Thyroid gland (tissue), 4 donors: ENCODE data around the gene IFITM10.

Experiments
- POLR2A ChIP-seq, 2 donors: fragments of 450-650 bp; IDR thresholded peaks; one replicate each; pipeline ENCODE4 v1.6.1; 2017; ENCODE audit warnings: antibody characterized with exemption in 2 of 2, mild to moderate bottlenecking in 2 of 2, moderate library complexity in 1 of 2
- TF ChIP-seq, protein P1 (sequence below), 6 experiments: fragments of 200-600 bp in 3 of 6; fragments of 450-650 bp in 3 of 6; sonication (generic) in 3 of 6; IDR thresholded peaks; one replicate each; pipeline ENCODE4 v1.5.1; 2016 to 2019; ENCODE audit warnings: antibody characterized with exemption in 6 of 6, mild to moderate bottlenecking in 2 of 6, inconsistent platforms in 1 of 6, moderate library complexity in 1 of 6

- TF ChIP-seq, protein P1, sequence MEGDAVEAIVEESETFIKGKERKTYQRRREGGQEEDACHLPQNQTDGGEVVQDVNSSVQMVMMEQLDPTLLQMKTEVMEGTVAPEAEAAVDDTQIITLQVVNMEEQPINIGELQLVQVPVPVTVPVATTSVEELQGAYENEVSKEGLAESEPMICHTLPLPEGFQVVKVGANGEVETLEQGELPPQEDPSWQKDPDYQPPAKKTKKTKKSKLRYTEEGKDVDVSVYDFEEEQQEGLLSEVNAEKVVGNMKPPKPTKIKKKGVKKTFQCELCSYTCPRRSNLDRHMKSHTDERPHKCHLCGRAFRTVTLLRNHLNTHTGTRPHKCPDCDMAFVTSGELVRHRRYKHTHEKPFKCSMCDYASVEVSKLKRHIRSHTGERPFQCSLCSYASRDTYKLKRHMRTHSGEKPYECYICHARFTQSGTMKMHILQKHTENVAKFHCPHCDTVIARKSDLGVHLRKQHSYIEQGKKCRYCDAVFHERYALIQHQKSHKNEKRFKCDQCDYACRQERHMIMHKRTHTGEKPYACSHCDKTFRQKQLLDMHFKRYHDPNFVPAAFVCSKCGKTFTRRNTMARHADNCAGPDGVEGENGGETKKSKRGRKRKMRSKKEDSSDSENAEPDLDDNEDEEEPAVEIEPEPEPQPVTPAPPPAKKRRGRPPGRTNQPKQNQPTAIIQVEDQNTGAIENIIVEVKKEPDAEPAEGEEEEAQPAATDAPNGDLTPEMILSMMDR (IDR thresholded peaks at IDR 0.05): no peak
- no peak for TF ChIP-seq POLR2A (IDR thresholded peaks at IDR 0.05)
Observed at GRCh38 chr11:1690167-1691025, 60.0 kb downstream of the IFITM10 start.
